ENCODE measurements around the gene TEX51.

DNA sequence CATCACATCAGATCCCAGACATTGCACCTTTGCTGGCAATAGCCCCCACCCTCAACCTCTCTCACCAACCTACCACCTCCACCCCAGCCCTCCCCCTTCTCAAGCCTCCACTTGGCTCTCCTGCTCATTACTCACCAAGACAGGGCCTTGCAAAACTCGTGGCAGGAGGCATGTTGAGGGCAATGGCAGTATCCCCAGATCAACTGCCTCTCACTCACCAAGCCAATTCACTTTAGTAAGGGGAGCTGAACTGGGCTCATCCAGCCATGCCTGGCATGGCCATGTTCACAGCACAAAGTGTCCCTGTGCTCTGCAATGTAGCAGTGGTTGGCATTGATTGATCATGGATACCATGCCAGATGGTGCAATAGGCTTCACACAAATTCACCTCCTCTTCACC lies 46.3 kb upstream of the TEX51 start:
- TF ChIP-seq GATA2 (IDR thresholded peaks at IDR 0.05; ENCODE audit: low read depth, low read length) (no peak), GATA3 (IDR thresholded peaks at IDR 0.05; ENCODE audit: low read depth, low read length) (no peak)
